Measurements from ENCODE around the gene BANF2.
"Not testable (repeated sequence)": the region's sequence is repeated elsewhere in the genome, so short reads cannot be mapped to it uniquely, and the experiment has no call there.

Gene BANF2

DNA sequence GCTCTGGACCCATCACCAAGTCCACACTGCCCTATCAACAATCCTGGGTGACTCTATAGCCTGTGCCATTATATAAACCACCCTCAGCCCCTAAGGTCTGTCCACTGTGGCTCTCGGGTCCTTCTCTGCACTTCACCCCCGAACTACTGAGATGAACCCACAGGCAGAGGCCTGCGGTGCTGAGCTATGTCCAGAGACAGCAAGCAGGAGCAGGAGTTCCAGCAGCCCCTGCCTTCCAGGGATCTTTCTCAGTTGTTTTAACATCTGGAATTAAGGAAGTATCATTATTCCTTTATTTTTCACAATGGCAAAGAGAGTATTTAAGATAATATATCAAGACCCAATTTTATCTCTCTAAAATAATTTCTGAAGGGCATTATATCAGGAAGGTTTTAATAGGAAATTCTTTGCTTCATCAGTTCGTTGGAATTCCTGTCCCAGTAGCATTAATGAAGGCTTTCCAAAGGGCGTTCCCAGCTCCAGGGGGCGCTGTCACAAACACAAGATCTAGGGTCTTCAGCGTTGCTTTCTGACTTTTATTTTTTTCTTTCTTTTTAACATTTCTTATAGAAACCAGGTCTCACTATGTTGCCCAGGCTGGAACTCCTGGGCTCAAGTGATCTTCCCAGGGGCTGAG lies 45.0 kb upstream of the BANF2 start:
- DNase-seq (ENCODE audit: low read depth) = no peak
- H3K4me3 ChIP-seq (ENCODE audit: low read depth, low read length) = no peak overlapping the region
- TF ChIP-seq, protein P1, sequence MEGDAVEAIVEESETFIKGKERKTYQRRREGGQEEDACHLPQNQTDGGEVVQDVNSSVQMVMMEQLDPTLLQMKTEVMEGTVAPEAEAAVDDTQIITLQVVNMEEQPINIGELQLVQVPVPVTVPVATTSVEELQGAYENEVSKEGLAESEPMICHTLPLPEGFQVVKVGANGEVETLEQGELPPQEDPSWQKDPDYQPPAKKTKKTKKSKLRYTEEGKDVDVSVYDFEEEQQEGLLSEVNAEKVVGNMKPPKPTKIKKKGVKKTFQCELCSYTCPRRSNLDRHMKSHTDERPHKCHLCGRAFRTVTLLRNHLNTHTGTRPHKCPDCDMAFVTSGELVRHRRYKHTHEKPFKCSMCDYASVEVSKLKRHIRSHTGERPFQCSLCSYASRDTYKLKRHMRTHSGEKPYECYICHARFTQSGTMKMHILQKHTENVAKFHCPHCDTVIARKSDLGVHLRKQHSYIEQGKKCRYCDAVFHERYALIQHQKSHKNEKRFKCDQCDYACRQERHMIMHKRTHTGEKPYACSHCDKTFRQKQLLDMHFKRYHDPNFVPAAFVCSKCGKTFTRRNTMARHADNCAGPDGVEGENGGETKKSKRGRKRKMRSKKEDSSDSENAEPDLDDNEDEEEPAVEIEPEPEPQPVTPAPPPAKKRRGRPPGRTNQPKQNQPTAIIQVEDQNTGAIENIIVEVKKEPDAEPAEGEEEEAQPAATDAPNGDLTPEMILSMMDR (IDR thresholded peaks at IDR 0.05; ENCODE audit: control insufficient read depth, extremely low read depth, insufficient read depth) = peak; percentile 47

DNA sequence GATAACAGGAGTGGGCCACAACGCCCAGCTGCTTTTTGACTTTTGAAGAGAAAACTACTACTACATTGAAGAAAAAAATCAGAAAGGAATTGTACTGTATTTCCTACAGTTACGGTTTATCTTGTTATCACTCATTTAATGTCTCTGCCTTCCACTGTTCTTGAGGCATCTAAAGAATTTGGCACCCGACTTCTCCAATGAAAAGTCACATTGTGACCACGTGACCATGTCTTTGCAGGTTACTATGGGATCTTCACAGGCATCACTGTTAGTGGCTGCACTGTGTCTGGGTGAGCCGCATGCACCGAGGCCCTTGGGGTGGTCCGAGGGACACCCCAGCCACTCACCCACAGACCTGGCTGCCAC lies 44.5 kb upstream of the BANF2 start:
- no peak for DNase-seq (ENCODE audit: low read depth)
- H3K4me3 ChIP-seq (ENCODE audit: low read depth, low read length) = no peak overlapping the region
- TF ChIP-seq, protein P1 (IDR thresholded peaks at IDR 0.05; ENCODE audit: control insufficient read depth, extremely low read depth, insufficient read depth) = no peak

DNA sequence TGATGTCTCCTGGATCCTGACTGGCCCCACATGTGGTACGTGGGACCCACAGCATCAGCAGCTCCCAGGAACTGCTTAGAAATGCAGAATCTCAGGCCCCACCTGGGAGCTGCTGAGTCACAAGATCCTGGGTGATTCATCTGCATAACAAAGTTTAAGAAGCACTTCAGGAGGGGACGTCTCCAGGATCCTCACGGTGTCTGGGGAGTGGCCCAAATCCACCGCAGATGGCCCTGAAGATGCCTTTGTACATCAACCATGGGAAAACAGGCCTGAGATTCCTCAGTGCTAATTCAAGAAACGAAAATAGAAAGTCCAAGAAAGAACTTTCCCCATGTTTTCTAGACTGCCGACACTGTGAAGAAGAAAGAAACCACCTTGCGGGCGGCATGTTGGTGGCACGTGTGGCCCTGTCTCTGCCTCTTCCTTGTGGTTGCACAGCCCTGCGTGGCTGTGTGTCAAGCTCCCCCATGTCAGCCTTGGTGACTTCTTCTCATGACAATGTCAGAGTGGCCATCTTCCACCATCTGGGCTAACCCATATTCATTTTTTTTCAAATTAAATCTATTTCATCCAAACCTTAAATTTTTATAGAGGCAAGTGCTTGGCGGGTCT lies 43.8 kb upstream of the BANF2 start:
- no peak for DNase-seq (ENCODE audit: low read depth)
- TF ChIP-seq, protein P1 (IDR thresholded peaks at IDR 0.05; ENCODE audit: control insufficient read depth, extremely low read depth, insufficient read depth) = no peak
- H3K4me3 ChIP-seq (ENCODE audit: low read depth, low read length) = no peak overlapping the region

DNA sequence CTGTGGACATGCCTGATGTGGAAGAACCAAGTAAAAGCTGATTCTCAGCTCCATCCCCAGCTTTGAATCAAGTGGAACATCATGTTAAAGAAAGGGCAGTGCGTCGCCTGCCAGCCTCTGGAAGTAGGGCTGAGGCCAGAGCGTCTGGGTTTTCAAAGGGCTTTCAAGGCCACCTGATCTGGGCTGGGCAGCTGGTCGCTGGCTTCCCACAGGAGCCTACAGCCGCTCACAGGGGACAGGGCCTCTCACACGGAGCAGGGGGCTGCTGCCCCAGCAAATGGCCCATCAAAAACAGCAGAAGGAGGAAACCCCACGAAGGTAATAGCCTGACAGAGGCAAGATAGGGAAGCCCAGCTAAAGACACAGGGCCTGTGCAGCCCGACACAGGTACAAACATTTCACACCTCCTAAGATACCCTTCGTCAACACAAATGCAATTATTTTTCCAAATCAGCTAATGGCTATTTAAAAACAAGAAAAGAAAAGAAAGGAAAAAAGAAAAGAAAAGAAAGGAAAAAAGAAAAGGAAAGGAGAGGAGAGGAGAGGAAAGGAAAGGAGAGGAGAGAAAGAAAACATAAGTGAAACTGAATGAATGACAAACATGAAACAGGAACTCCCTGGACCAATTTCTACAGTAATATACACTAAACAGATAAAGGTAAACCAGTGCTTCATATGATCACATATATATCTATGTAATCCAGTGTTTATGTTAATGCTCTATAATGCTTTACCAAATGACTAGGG lies 42.5 kb upstream of the BANF2 start:
- no peak for DNase-seq (ENCODE audit: low read depth)
- TF ChIP-seq, protein P1 (IDR thresholded peaks at IDR 0.05; ENCODE audit: control insufficient read depth, extremely low read depth, insufficient read depth) = no peak
- H3K4me3 ChIP-seq (ENCODE audit: low read depth, low read length) = no peak overlapping the region

DNA sequence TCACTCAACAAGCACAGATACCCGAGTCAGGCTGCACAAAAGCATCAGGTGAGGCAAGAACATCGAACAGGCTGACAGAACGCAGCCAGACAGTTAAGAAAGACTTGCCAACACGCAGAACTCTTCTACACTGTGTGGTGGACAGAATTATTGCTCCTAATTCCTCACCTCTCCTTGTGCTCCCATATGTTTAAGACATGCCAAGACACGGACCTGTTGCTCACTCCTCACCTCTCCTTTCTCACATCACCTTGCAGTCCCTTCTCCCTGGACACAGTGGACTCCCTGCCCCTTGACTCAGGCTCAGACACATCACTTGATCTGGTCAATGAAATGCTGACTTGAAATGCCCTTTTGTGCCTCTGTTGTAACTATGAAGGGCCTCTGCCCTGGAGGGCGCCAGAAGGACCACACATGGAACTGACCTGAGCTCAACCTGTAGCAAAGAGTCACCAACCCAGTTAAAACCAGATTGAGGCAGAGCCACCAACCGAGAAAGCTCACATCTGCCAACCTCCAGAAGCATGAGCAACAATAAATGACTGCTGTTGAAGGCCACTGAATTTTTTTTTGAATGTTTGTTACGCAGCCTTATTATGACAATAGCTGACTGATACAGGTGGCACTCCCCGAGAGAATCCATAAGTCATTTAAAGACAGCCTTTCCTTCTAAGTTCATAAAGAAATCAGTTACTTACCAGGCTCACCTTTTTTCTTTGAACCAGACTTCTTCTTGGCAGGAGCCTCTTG lies 41.7 kb upstream of the BANF2 start:
- H3K4me3 ChIP-seq (ENCODE audit: low read depth, low read length) = no peak overlapping the region
- TF ChIP-seq, protein P1 (IDR thresholded peaks at IDR 0.05; ENCODE audit: control insufficient read depth, extremely low read depth, insufficient read depth) = no peak
- no peak for DNase-seq (ENCODE audit: low read depth)

DNA sequence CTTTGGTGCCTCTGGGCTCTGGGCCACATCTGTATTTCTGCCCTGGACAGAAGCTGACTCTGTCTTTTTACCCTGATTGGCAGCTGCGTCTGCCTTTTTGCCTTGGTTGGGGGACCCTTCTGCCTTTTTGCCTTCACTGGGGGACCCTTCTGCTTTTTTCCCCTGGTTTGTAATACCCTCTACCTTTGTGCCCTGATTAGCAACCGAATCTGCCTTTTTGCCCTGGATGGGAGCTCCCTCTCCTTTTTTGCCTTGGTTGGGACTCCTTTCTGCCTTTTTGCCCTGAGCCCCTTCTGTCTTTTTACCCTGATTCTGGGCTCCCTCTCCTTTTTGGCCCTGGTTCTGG lies 41.1 kb upstream of the BANF2 start:
- DNase-seq (ENCODE audit: low read depth) = no peak
- no peak overlapping the region for H3K4me3 ChIP-seq (ENCODE audit: low read depth, low read length)
- TF ChIP-seq, protein P1 (IDR thresholded peaks at IDR 0.05; ENCODE audit: control insufficient read depth, extremely low read depth, insufficient read depth) = no peak

DNA sequence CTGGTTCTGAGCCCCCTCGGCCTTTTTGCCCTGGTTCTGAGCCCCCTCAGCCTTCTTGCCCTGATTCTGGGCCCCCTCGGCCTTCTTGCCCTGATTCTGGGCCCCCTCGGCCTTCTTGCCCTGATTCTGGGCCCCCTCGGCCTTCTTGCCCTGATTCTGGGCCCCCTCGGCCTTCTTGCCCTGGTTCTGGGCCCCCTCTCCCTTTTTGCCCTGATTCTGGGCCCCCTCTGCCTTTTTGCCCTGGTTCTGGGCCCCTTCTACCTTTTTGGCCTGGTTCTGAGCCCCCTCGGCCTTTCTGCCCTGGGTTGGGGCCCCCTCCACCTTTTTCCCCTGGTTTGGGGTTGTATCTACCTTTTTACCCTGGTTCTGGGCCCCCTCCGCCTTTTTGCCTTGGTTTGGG lies 40.4 kb upstream of the BANF2 start:
- H3K4me3 ChIP-seq (ENCODE audit: low read depth, low read length); DNase-seq (ENCODE audit: low read depth): not testable (repeated sequence)

Measured in LNCaP clone FGC (cell line).